ENCODE measurements around the gene PLAC9.
"Not testable (repeated sequence)": the region's sequence is repeated elsewhere in the genome, so short reads cannot be mapped to it uniquely, and the experiment has no call there.

PLAC9 gene

DNA sequence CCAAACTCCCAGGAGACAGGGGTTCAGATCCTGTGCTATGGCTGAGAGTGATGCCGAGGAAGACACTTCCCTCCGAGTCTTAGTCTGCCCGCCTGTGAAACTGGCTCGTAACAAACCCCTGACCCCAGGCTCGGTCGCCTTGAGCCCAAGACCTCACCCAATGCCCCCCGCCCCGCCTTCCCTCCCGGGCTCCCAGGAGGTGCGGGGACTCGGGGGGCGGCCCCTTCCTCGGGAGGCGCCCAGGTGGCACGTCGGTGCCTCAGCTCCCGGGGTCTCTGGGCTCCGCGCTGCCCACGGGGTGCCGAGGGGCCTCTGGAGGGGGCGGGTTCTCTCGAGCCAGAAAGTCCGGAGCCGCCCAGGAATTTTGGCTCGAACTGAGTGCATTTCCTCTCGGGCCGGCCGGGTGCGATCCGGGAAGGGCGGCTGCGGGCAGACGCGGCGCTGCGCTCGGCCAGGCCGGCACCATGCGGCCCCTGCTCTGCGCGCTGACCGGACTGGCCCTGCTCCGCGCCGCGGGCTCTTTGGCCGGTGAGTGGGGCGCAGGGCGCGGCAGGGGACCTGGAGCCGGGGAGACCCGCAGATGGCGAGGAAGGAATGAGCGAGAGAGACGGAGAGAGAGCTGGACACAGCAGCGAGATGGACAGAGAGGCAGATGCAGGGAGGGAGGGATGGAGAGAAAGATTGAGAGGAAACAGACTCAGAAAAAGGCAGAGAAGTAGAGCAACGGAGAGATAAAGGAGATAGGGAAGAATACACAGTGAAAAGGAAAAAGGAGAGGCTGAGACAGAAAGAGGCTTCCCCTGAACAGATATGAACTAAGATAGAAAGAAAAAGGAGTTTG lies at the start of gene PLAC9:
TSS of gene PLAC9 (plus strand) at position 432 of the 841 bp plus-strand sequence. CDS start at position 465, 33 bp downstream.
- DNase-seq (ENCODE audit: low spot score): no peak

- no peak for DNase-seq (ENCODE audit: low spot score)
These were observed 42.4 kb upstream of the PLAC9 start for GRCh38 chr10:80090121-80090520.

DNA sequence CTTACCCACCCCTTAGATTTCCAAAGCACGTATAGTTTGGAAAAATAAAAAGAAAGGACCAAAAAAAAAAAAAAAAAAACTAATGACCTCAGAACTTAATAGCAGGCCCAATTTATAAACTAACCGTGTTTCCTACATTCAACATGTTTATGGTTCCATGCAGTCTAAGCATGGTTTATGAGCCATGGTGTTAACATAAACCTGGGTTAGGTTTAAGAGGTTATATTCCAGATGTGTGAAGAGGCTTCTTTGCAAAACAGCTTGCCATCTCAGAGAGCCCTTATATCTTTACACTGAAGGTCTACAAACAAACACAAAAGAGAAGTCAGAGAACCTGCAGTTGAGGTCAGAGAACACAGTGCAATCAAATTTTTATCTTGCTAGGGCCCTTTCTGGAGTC lies 38.3 kb upstream of the PLAC9 start:
- no peak for DNase-seq (ENCODE audit: low spot score)

DNA sequence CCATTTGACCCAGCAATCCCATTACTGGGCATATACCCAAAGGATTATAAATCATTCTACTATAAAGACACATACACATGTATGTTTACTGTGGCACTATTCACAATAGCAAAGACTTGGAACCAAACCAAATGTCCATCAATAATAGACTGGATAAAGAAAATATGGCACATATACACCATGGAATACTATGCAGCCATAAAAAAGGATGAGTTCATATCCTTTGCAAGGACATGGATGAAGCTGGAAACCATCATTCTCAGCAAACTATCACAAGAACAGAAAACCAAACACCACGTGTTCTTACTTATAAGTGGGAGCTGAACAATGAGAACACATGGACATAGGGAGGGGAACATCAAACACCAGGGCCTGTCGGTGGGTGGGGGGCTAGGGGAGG lies 34.3 kb upstream of the PLAC9 start:
- DNase-seq (ENCODE audit: low spot score): not testable (repeated sequence)

- DNase-seq (ENCODE audit: low spot score): not testable (repeated sequence)
These were observed 33.2 kb upstream of the PLAC9 start for GRCh38 chr10:80099295-80099694.

GRCh38 chr10:80100116-80100515 lies 32.4 kb upstream of the PLAC9 start:
- no peak for DNase-seq (ENCODE audit: low spot score)

GRCh38 chr10:80100861-80101695 lies 31.5 kb upstream of the PLAC9 start:
- no peak for DNase-seq (ENCODE audit: low spot score)

DNA sequence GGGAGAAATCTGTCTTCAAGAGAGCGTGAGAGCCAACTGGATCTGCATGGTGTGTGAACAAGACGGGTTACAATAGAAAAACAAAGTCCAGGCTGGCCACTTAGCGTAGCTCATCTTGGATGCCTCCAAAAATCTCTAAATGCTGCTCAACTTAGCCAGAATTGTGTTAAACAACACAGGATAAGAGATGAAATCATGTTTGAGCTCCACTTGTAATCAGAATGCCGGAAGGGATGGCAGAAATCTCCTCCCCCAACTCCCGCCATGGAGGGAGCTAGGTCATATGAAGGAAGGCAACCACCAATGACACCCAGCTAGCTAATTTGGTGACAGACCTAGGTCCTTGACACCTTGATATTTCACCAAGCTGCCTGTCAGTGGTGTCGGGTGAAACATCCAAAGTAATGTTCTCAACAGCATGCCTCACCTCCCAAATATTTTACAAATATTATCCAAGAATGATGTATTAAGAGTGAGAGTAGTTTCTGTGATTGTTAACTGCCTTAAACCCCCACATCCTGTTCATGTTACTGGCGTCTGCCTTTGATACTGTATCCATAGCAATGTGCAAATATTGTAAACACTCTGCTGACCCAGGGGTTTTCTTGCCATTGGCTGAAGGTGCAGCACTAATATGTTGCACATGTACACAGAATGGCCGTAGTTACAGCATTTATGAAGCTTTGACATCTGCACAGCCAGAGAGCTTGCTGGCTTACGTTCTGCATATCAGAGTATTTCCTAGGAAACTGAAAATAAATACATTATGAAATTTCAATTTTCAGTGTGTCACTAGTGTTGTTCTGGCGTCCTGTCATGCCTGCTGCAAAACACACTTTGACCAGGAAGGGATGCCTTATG lies 28.2 kb upstream of the PLAC9 start:
- DNase-seq (ENCODE audit: low spot score): peak; percentile 7

GRCh38 chr10:80108576-80109239 lies 23.8 kb upstream of the PLAC9 start:
- no peak for DNase-seq (ENCODE audit: low spot score)

DNA sequence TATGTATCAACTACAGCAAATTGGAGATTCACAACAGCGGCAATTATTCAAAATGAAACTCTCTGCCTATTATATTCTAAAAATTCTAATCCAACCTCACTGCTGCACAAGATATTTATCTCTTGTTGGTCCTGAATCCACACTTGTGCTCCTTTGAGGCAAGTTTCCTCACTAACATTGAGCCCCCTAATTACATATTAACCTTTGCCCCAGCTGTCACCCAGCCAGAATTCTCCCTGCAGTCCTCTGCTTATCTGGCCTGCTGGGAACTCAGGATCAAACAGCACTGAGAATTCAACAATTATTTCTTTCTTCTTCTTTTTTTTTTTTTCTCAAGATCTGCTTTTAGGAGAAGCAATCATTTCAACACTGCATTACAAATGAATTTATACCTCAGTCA lies 21.5 kb upstream of the PLAC9 start:
- no peak for DNase-seq (ENCODE audit: low spot score)

DNA sequence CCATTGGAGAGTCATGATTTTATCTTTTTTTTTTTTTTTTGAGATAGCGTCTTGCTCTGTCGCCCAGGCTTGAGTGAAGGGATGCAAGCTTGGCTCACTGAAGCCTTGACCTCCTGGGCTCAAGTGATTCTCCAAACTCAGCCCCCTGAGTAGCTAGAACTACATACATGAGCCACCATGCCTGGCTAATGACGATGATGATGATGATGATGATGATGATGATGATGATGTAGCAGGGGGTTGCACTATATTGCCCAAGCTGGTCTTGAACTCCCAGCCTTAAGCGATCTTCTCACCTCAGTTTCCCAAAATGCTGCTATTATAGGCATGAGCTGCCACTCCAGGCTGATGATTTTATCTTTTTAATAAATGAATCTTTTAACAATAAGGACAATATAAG lies 13.9 kb upstream of the PLAC9 start:
- DNase-seq (ENCODE audit: low spot score): no peak

DNA sequence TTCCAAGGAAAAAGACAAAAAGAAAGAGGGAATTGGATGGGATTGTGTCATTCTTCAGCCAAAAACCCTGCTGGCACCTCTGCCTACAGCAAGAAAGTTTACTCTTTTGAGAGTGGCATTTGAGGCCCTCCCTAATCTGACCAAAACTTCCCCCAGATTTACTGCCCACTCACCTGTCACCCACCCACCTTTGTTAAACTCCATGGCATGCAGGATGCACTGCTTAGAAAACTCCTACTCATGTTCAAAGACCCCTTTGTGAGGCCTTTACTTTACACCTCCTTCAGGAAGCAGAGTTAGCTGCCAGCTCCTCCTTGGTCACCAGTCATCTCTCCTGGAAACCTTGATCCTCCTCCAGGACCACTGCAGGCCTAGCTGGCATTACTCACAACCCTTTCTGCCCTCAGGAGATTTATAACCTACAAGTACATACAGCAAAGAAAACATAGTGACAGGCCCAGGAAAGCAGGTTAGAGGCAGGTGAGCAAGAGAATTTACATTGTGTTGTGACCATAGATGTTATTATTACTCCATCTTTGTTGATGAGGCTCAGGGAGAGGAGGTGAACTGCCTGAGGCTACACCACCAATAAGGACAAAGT lies 10.3 kb upstream of the PLAC9 start:
- DNase-seq (ENCODE audit: low spot score): no peak

DNA sequence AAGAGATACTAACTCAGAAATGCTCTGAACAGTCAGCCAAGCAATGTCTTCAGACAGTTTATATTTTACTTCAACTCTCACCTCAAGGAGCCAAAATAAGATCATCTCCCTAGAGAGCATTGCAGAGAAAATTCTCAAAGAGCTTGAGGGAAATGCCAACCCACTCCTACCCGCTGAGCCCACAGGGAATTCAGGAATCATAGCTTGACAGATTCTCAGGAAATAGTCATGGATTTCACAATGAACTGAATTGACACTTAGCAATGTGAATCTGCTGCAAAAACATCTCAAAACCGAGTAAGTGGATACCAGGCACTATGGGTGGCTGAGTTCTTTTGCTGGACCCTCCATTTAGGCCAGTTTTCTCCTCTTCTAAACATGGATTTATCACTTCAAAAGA lies 9.8 kb upstream of the PLAC9 start:
- no peak for DNase-seq (ENCODE audit: low spot score)

DNA sequence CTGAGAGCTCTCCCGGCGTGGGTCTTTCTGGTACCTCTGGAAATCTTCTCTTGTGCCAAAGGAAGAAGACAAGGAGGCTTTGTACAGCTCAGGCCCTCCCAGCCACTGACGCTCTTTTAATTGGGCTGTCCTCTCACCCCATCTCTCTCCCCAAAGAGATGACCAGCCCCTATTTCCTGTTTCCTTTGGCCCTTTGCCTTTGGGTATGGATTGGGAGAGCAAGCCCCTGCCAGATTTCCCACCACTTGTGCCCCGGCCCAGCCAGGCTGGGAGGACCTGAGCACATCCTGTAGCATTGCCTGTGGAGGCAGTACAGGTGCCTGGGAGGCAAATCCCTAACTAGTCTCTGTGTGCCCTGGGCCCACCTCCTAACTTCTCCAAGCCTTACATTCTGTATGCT lies 5.7 kb upstream of the PLAC9 start:
- no peak for DNase-seq (ENCODE audit: low spot score)

- DNase-seq (ENCODE audit: low spot score): no peak
These were observed 1.0 kb upstream of the PLAC9 start for GRCh38 chr10:80131499-80131901.

- DNase-seq (ENCODE audit: low spot score): no peak
These were observed 676 bp downstream of the PLAC9 start for GRCh38 chr10:80133206-80133605.

GRCh38 chr10:80133687-80134086 lies 1.2 kb downstream of the PLAC9 start:
- DNase-seq (ENCODE audit: low spot score): not testable (repeated sequence)

- no peak for DNase-seq (ENCODE audit: low spot score)
These were observed 3.6 kb downstream of the PLAC9 start for GRCh38 chr10:80136134-80136571.

DNA sequence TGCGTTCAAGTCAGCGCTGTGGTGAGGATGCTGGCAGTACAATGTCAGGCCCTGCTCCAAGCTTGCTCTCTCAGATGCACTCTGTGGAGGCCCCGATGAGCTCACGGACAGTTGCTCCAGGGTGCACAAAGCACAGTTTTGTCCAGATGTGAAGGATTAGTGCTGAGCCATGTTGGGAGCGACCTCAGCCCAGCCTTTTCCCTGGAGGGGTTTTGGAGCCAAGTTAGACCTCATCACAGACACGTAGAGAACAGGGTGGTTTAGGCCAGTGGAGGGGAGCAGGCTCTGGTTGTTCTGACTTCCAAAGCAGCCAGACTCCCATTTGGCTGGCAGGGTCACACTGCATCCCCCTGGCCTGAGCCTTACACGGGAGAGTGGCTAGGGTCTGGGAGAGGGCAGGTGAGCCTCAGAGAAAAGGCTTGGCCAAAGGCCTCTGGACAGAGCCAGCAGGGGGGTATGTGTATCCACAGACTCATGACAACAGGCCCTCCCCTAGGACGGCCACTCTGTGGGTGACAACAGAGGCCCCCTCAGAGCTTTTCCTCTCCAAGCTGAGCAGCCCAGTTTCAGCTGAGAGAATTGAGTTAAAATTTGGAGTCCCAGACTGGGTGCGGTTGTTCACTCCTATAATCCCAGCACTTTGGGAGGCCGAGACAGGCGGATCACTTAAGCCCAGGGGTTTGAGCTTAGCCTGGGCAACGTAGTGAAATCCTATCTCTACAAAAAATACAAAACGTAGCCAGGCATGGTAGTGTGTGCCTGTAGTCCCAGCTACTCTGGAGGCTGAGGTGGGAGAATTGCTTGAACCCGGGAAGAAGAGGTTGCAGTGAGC lies 4.7 kb downstream of the PLAC9 start:
- no peak for DNase-seq (ENCODE audit: low spot score)

GRCh38 chr10:80137920-80138319 lies 5.4 kb downstream of the PLAC9 start:
- DNase-seq (ENCODE audit: low spot score): no peak

All from CD4-positive, alpha-beta T cell treated with Interleukin-6 at 100 ng/mL for 8 hours (primary cell).